ENCODE data around the gene TOR1A. TPM values are rescaled to one million over a fixed set of nuclear protein-coding genes. Genes with fewer than 3 reads are reported as not detected.

TOR1A gene
- total and polyA plus RNA-seq, 12 donors: 10.9 to 19.8 (median 13.3) TPM

DNA sequence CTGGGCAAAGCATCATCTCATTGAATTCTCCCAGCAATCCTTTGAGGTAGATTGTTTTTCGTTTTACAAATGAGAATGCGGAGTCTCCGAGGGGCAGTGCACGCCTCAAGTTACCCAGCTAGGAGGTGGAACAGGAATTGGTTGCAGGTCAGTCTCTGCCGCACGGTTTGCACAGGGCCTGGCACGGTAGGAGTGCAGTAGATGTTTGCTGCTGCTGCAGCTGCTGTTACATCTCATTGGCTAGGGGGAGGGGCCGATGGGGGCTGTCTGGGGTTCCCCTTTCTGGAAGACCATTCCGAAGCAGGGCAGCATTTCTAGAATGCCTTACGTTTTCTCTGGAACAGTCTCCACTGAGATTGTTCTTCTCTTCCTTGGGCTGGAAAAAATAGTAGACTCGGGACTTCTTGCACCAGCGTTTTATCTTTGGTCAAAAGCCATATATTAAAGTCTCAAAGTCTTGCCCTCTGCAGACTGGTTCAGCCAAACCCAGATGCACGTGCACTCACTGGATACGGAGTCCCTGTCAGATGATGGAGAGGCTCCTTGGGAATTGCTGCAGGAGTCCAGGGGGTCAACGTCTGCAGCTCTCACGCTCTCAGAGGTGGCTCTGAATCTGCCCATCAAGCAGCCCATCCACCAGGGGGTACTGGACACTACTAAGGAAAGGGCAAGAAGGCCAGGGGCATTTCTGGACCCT is 12.5 kb upstream of the TOR1A start:
- Histone ChIP-seq H3K4me1 (peaks cover 0 to 41% (median 27%) of the 10 kb centered on the region in 9 donors), H3K27me3 (no peaks in the 10 kb centered on the region), H3K9me3 (no peaks in the 10 kb centered on the region), H3K27ac (peak overlapping the region in 1 of 10 donors; percentile 94), H3K36me3 (peaks cover 0 to 26% (median 8%) of the 10 kb centered on the region in 9 donors), H3K4me3 (peak overlapping the region in 9 of 10 donors; percentile 71 to 99 (median 95))
- TF ChIP-seq, protein P1, sequence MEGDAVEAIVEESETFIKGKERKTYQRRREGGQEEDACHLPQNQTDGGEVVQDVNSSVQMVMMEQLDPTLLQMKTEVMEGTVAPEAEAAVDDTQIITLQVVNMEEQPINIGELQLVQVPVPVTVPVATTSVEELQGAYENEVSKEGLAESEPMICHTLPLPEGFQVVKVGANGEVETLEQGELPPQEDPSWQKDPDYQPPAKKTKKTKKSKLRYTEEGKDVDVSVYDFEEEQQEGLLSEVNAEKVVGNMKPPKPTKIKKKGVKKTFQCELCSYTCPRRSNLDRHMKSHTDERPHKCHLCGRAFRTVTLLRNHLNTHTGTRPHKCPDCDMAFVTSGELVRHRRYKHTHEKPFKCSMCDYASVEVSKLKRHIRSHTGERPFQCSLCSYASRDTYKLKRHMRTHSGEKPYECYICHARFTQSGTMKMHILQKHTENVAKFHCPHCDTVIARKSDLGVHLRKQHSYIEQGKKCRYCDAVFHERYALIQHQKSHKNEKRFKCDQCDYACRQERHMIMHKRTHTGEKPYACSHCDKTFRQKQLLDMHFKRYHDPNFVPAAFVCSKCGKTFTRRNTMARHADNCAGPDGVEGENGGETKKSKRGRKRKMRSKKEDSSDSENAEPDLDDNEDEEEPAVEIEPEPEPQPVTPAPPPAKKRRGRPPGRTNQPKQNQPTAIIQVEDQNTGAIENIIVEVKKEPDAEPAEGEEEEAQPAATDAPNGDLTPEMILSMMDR (IDR thresholded peaks at IDR 0.05): no peak
- intact Hi-C loops (cut with DNase I): no loop called here
- DNase-seq: no peak
- ATAC-seq: no peak
- WGBS, 2 donors: 51 to 57% methylated on average over 16 of the region's 16 CpGs

DNA sequence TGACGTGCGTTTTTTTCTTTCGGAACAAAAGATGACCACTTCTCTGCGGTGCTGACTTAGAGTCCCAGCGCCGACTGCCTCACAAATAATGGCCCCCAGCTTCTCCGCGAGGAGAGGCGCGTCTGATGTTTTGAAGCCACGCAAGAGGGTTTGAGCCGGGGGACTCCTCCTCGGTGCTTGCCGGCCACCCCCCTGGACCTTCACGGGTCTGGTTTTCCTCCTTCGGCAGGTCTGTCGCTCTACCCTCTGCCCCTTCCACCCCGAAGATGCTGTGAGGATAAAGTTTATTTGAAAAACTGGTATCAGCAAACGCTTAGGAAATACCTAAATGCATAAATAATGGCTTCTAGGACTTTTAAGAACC is 11.9 kb upstream of the TOR1A start:
- no peaks in the 10 kb centered on the region for H3K27me3 ChIP-seq
- 1% methylated on average over 19 of the region's 19 CpGs for whole genome bisulfite sequencing, 2 donors
- DNase-seq (no peak), ATAC-seq (no peak)
- peak overlapping the region in 9 of 10 donors; percentile 56 to 94 (median 86) for H3K27ac ChIP-seq
- H3K36me3 ChIP-seq: peaks cover 0 to 33% (median 14%) of the 10 kb centered on the region in 9 donors
- no peaks in the 10 kb centered on the region for H3K9me3 ChIP-seq
- intact Hi-C loops (cut with DNase I): no loop called here
- peak overlapping the region; percentile 71 to 99 (median 94) for H3K4me3 ChIP-seq
- TF ChIP-seq, protein P1 (IDR thresholded peaks at IDR 0.05): no peak
- peaks cover 0 to 41% (median 27%) of the 10 kb centered on the region in 9 donors for H3K4me1 ChIP-seq

DNA sequence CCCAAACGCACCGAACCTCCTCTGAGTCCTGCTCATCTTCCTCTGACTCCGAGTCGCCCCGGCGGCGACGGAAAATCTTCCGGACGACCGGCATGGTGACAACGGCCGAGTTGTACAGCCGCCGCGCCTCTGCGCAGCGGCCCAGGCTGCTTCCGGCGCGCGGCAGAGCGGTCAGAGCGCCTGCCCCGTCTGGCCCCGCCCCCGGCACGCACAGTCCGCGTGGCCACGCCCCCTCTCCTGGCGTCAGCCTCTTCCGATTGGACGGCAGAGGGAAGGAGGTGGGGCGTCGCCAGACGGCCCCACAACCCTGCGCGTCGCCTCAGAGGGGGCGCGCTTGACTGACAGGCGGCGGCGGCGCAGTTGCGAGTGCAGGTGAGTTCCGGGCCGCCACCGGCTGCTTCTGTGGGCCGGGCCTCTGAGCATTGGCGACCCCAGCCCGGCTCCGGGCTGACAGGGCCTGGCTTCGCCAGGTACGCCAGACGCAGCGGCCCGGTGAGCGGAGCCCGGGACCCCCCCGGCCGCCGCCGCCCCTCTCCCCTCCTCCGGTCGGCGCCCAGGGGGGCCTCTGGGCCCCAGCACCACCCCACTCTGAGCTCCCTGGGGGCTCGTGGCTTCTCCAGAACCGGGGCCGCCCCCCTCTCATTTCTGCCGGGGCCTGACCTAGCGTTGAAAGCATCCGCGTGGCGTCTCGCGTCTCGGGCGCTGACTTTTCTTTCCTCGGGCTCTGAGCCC is 11.4 kb upstream of the TOR1A start, which contains the start of the genes C9orf78 and USP20:
TSS of gene C9orf78 (minus strand) at position 148 of the 732 bp plus-strand sequence. CDS start at position 94, 54 bp downstream.
TSS of gene USP20 (plus strand) at position 331 of the 732 bp plus-strand sequence. CDS start 17,098 bp downstream, outside the sequence.
- Histone ChIP-seq H3K36me3 (peaks cover 0 to 38% (median 19%) of the 10 kb centered on the region in 9 donors), H3K4me1 (peaks cover 0 to 41% (median 27%) of the 10 kb centered on the region in 9 donors), H3K4me3 (peak within 1 kb of the TSS; percentile 71 to 99 (median 94)), H3K27me3 (no peaks in the 10 kb centered on the region), H3K27ac (peak within 1 kb of the TSS; percentile 52 to 94 (median 85)), H3K9me3 (no peaks in the 10 kb centered on the region)
- ATAC-seq (peak; percentile 99 to 100 (median 100)), DNase-seq (peak; percentile 95 to 98)
- 1% methylated on average over 78 to 81 of the region's 81 CpGs for WGBS, 2 donors
- intact Hi-C loops (cut with DNase I): no loop called here
- TF ChIP-seq, protein P1 (IDR thresholded peaks at IDR 0.05): peak in 2 of 9 donors; percentile 18 to 30

DNA sequence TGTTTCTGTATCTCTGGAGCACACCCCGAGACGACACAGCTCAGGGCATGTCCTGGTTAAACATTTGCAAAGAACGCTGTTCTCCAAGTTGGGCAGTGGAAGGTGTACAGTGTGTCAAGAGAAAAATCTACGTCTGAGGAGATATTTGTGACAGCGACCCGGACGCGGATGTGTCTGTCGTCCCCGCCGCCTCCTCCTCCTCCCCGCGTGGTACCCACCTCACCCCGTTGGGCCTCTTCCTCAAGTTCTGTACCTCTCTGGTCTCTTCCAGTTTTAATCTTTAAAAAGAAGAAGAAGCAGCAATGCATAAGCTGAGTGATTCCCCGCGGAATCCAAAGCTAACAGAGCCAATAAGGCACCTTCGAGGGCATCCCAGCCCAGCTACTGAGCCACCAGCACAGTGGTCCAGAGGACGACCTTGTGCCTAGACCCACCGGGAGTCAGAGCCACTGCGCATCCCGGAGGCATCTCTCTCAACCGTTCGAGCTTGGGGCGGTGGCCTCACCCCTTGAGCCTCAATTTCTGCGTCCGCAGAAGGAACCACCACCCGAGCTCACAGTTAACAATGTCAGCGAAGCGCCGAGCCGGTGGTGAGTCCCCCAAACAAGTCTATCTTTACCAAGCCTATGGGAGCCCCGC is 10.7 kb upstream of the TOR1A start:
- TF ChIP-seq, protein P1 (IDR thresholded peaks at IDR 0.05): no peak
- ATAC-seq: peak; percentile 3 to 38 (median 24)
- Histone ChIP-seq H3K36me3 (peaks cover 0 to 45% (median 26%) of the 10 kb centered on the region in 9 donors), H3K4me1 (peaks cover 0 to 41% (median 27%) of the 10 kb centered on the region in 9 donors), H3K9me3 (no peaks in the 10 kb centered on the region), H3K27ac (peak overlapping the region; percentile 52 to 94 (median 82)), H3K27me3 (no peaks in the 10 kb centered on the region), H3K4me3 (peak overlapping the region; percentile 71 to 99 (median 94))
- DNase-seq: no peak
- WGBS, 2 donors: 1 to 2% methylated on average over 32 of the region's 32 CpGs
- intact Hi-C loops (cut with DNase I): no loop called here

All from heart right ventricle (tissue), 16 donors.